Sigmoid colon (tissue), 4 donors: Measurements from ENCODE around the gene OR2L8.

Experiments
- CTCF ChIP-seq, 4 experiments: fragments of 450-650 bp in 3 of 4; fragments of 200-600 bp in 1 of 4; IDR thresholded peaks; one replicate each; pipeline ENCODE4 v1.5.1; 2016 to 2019; ENCODE audit warnings: antibody characterized with exemption in 4 of 4, mild to moderate bottlenecking in 3 of 4, moderate library complexity in 2 of 4
- POLR2AphosphoS5 ChIP-seq, 4 donors: sonication (generic); formaldehyde crosslinking; IDR thresholded peaks; one replicate each; pipeline ENCODE4 v1.6.1; 2017; ENCODE audit warnings: antibody characterized with exemption in 4 of 4

DNA sequence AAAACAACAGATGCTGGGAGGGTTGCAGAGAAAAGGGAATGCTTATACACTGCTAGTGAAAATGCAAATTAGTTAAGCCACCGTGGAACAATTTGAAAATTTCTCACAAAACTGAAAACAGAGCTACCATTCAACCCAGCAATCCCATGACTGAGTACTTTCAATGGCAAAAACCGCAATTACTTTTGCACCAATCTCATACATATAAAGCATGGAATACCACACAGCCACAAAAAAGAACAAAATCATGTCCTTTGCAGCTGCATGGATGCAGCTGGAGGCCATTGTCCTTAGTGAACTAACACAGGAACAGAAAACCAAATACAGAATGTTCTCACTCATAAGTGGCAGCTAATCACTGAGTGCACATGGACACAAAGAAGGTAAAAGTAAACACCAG is 34.9 kb upstream of the OR2L8 start:
- TF ChIP-seq CTCF (IDR thresholded peaks at IDR 0.05) = no peak
- TF ChIP-seq POLR2AphosphoS5 (IDR thresholded peaks at IDR 0.05) = no peak
